Activated CD4-positive, alpha-beta T cell treated with anti-CD3 and anti-CD28 coated beads for 36 hours (primary cell): ENCODE results near the gene AFF2. TPM values are rescaled to one million over a fixed set of nuclear protein-coding genes. Genes with fewer than 3 reads are reported as not detected.
"Not testable (repeated sequence)": the region's sequence is repeated elsewhere in the genome, so short reads cannot be mapped to it uniquely, and the experiment has no call there.

ENCODE experiments used
- ATAC-seq: fragments of 200-7000 bp; cut with Tn5 transposase; one replicate; pipeline ENCODE4 v1.10.0; 2021; ENCODE audit warnings: mild to moderate bottlenecking, moderate library complexity
- CTCF ChIA-PET: fragments of 350-600 bp; sonication (Branson Sonifier 250); formaldehyde crosslinking; loops from one replicate; lab custom pipeline; 2021; ENCODE audit warnings: antibody characterized with exemption; lab: Charles Lee
- POLR2A ChIA-PET: fragments of 350-600 bp; sonication (Branson Sonifier 250); formaldehyde crosslinking; loops from one replicate; lab custom pipeline; 2021; ENCODE audit warnings: antibody characterized with exemption, inconsistent platforms; lab: Charles Lee
- DNase-seq: peaks from one replicate; pipeline ENCODE4 v3.0.0-alpha.2; 2020
- H3K27ac Mint-ChIP-seq: one replicate; pipeline ENCODE4 v1.8.0; 2021; ENCODE audit warnings: mixed read lengths
- H3K27me3 Mint-ChIP-seq: one replicate; pipeline ENCODE4 v1.8.0; 2021; ENCODE audit warnings: mixed read lengths
- H3K36me3 Mint-ChIP-seq: one replicate; pipeline ENCODE4 v1.8.0; 2021; ENCODE audit warnings: low read depth, mixed read lengths
- H3K4me1 Mint-ChIP-seq: one replicate; pipeline ENCODE4 v1.8.0; 2021; ENCODE audit warnings: mixed read lengths
- H3K4me3 Mint-ChIP-seq: one replicate; pipeline ENCODE4 v1.8.0; 2021; ENCODE audit warnings: mild to moderate bottlenecking, moderate library complexity, mixed read lengths
- H3K9me3 Mint-ChIP-seq: one replicate; pipeline ENCODE4 v1.8.0; 2021; ENCODE audit warnings: low read depth, mixed read lengths
- intact Hi-C, 2 experiments: fragments of 100-400 bp; cut with DNase I in 1 of 2; cut with micrococcal nuclease in 1 of 2; formaldehyde crosslinking; loops; one replicate each; pipeline versions ENCODE4 v1.14.2 to v1.15.1; 2022 to 2024; cut with DNase I, micrococcal nuclease
- total RNA-seq, 2 experiments: library from RNA; stranded (reverse); gene quantifications; one replicate each; pipeline ENCODE4 v1.2.3, GENCODE V29; 2021

AFF2 gene
- total RNA-seq, 2 experiments from 2014 or later: 1.3 to 2.2 TPM

GRCh38 chrX:148647651-148648050 lies 147.2 kb downstream of the AFF2 start:
- H3K4me1 Mint-ChIP-seq: peaks cover 2% of the 10 kb centered on the region
- intact Hi-C loops: no loop called here
- CTCF ChIA-PET: interaction anchor here (0.6 kb wide), 1 partner anchor 55 kb away, joined by 3 read pairs; no protein-coding TSS in a partner anchor
- H3K36me3 Mint-ChIP-seq: no peaks in the 10 kb centered on the region
- DNase-seq (no peak), ATAC-seq (no peak)
- no peaks in the 10 kb centered on the region for H3K9me3 Mint-ChIP-seq
- H3K4me3 Mint-ChIP-seq: no peak overlapping the region
- H3K27ac Mint-ChIP-seq: no peak overlapping the region
- H3K27me3 Mint-ChIP-seq: no peaks in the 10 kb centered on the region
- POLR2A ChIA-PET: no interaction called here

- Mint-ChIP-seq H3K4me3 (no peak overlapping the region), H3K27ac (no peak overlapping the region), H3K27me3 (no peaks in the 10 kb centered on the region), H3K36me3 (no peaks in the 10 kb centered on the region), H3K9me3 (no peaks in the 10 kb centered on the region), H3K4me1 (peaks cover 2% of the 10 kb centered on the region)
- DNase-seq (no peak), ATAC-seq (no peak)
- intact Hi-C loops: no loop called here
- CTCF ChIA-PET: interaction anchor here (0.5 to 1.2 kb wide), 2 partner anchors 10 to 1327 kb away, joined by 3 to 4 read pairs; no protein-coding TSS in a partner anchor
- POLR2A ChIA-PET: no interaction called here
Measured at GRCh38 chrX:148649145-148649795, 148.9 kb downstream of the AFF2 start.

- H3K27ac Mint-ChIP-seq: no peak overlapping the region
- CTCF ChIA-PET: interaction anchor here (0.6 kb wide), 1 partner anchor 63 kb away, joined by 5 read pairs; no protein-coding TSS in a partner anchor
- H3K27me3 Mint-ChIP-seq: no peaks in the 10 kb centered on the region
- POLR2A ChIA-PET: no interaction called here
- no peak overlapping the region for H3K4me3 Mint-ChIP-seq
- no peaks in the 10 kb centered on the region for H3K9me3 Mint-ChIP-seq
- ATAC-seq (peak; percentile 39), DNase-seq (no peak)
- H3K36me3 Mint-ChIP-seq: peaks cover 2% of the 10 kb centered on the region
- intact Hi-C loops: no loop called here
- H3K4me1 Mint-ChIP-seq: peaks cover 8% of the 10 kb centered on the region
Measured at GRCh38 chrX:148658115-148658730, 157.8 kb downstream of the AFF2 start.

GRCh38 chrX:148659481-148659880 lies 159.1 kb downstream of the AFF2 start:
- POLR2A ChIA-PET: no interaction called here
- no peak for DNase-seq
- ATAC-seq: no peak
- H3K27ac Mint-ChIP-seq: no peak overlapping the region
- H3K4me1 Mint-ChIP-seq: peaks cover 10% of the 10 kb centered on the region
- H3K36me3 Mint-ChIP-seq: peaks cover 2% of the 10 kb centered on the region
- no peaks in the 10 kb centered on the region for H3K9me3 Mint-ChIP-seq
- CTCF ChIA-PET: interaction anchor here (1.1 kb wide), 1 partner anchor 10 kb away, joined by 4 read pairs; no protein-coding TSS in a partner anchor
- no peak overlapping the region for H3K4me3 Mint-ChIP-seq
- intact Hi-C loops: no loop called here
- no peaks in the 10 kb centered on the region for H3K27me3 Mint-ChIP-seq

GRCh38 chrX:148661035-148661434 lies 160.6 kb downstream of the AFF2 start:
- H3K27me3 Mint-ChIP-seq: no peaks in the 10 kb centered on the region

GRCh38 chrX:148662014-148662413 lies 161.6 kb downstream of the AFF2 start:
- H3K9me3 Mint-ChIP-seq: no peaks in the 10 kb centered on the region
- CTCF ChIA-PET: interaction anchor here (0.5 kb wide), 1 partner anchor 9 kb away, joined by 3 read pairs; no protein-coding TSS in a partner anchor
- H3K4me1 Mint-ChIP-seq: peaks cover 10% of the 10 kb centered on the region

More at GRCh38 chrX:148661035-148661434, 160.6 kb downstream of the AFF2 start:
- intact Hi-C loops: no loop called here
- Mint-ChIP-seq H3K4me3 (no peak overlapping the region), H3K9me3 (no peaks in the 10 kb centered on the region), H3K4me1 (peaks cover 10% of the 10 kb centered on the region), H3K36me3 (peaks cover 4% of the 10 kb centered on the region), H3K27ac (no peak overlapping the region)
- CTCF ChIA-PET: interaction anchor here (0.7 kb wide), 1 partner anchor 849 kb away, joined by 3 read pairs; no protein-coding TSS in a partner anchor
- DNase-seq (no peak), ATAC-seq (no peak)
- POLR2A ChIA-PET: no interaction called here

GRCh38 chrX:148664171-148664570 lies 163.8 kb downstream of the AFF2 start:
- ChIA-PET POLR2A (no interaction called here), CTCF (interaction anchor here (0.6 kb wide), 1 partner anchor 657 kb away, joined by 4 read pairs; no protein-coding TSS in a partner anchor)
- DNase-seq (no peak), ATAC-seq (no peak)
- Mint-ChIP-seq H3K27ac (no peak overlapping the region), H3K4me1 (peaks cover 2% of the 10 kb centered on the region), H3K36me3 (peaks cover 9% of the 10 kb centered on the region), H3K4me3 (no peak overlapping the region), H3K9me3 (peaks cover 7% of the 10 kb centered on the region), H3K27me3 (no peaks in the 10 kb centered on the region)
- intact Hi-C loops: no loop called here

More at GRCh38 chrX:148662014-148662413, 161.6 kb downstream of the AFF2 start:
- Mint-ChIP-seq H3K27me3 (no peaks in the 10 kb centered on the region), H3K36me3 (peaks cover 4% of the 10 kb centered on the region), H3K4me3 (no peak overlapping the region), H3K27ac (no peak overlapping the region)
- no peak for DNase-seq
- no peak for ATAC-seq
- POLR2A ChIA-PET: no interaction called here
- intact Hi-C loops: no loop called here

- Mint-ChIP-seq H3K4me1 (peaks cover 2% of the 10 kb centered on the region), H3K27me3 (no peaks in the 10 kb centered on the region), H3K27ac (no peak overlapping the region), H3K4me3 (no peak overlapping the region), H3K9me3 (peaks cover 13% of the 10 kb centered on the region), H3K36me3 (peaks cover 11% of the 10 kb centered on the region)
- ChIA-PET CTCF (interaction anchor here (0.7 kb wide), 1 partner anchor 36 kb away, joined by 5 read pairs; no protein-coding TSS in a partner anchor), POLR2A (no interaction called here)
- DNase-seq (no peak), ATAC-seq (no peak)
- intact Hi-C loops: no loop called here
Measured at GRCh38 chrX:148664995-148665394, 164.6 kb downstream of the AFF2 start.

- intact Hi-C loops, CTCF ChIA-PET, H3K27me3 Mint-ChIP-seq, H3K27ac Mint-ChIP-seq, ATAC-seq, H3K4me1 Mint-ChIP-seq, POLR2A ChIA-PET, H3K4me3 Mint-ChIP-seq, DNase-seq: not testable (repeated sequence)
- Mint-ChIP-seq H3K36me3 (peaks cover 10% of the 10 kb centered on the region), H3K9me3 (peaks cover 18% of the 10 kb centered on the region)
Measured at GRCh38 chrX:148669175-148669574, 168.8 kb downstream of the AFF2 start.

- Mint-ChIP-seq H3K4me1 (no peaks in the 10 kb centered on the region), H3K4me3 (no peak overlapping the region), H3K27me3 (no peaks in the 10 kb centered on the region), H3K27ac (no peak overlapping the region), H3K36me3 (peaks cover 9% of the 10 kb centered on the region), H3K9me3 (peaks cover 18% of the 10 kb centered on the region)
- ChIA-PET CTCF (no interaction called here), POLR2A (no interaction called here)
- intact Hi-C loops: no loop called here
- ATAC-seq: no peak
- no peak for DNase-seq
Measured at GRCh38 chrX:148670277-148670676, 169.9 kb downstream of the AFF2 start.

GRCh38 chrX:148672517-148672916 lies 172.1 kb downstream of the AFF2 start:
- ChIA-PET POLR2A (no interaction called here), CTCF (no interaction called here)
- no peak overlapping the region for H3K4me3 Mint-ChIP-seq
- DNase-seq (no peak), ATAC-seq (no peak)
- H3K9me3 Mint-ChIP-seq: peaks cover 16% of the 10 kb centered on the region
- H3K36me3 Mint-ChIP-seq: peaks cover 3% of the 10 kb centered on the region
- no peaks in the 10 kb centered on the region for H3K27me3 Mint-ChIP-seq
- H3K27ac Mint-ChIP-seq: no peak overlapping the region
- no peaks in the 10 kb centered on the region for H3K4me1 Mint-ChIP-seq
- intact Hi-C loops: no loop called here

- Mint-ChIP-seq H3K27me3 (no peaks in the 10 kb centered on the region), H3K27ac (no peak overlapping the region), H3K4me3 (no peak overlapping the region), H3K36me3 (no peaks in the 10 kb centered on the region), H3K4me1 (no peaks in the 10 kb centered on the region), H3K9me3 (no peaks in the 10 kb centered on the region)
- no peak for ATAC-seq
- ChIA-PET POLR2A (no interaction called here), CTCF (no interaction called here)
- DNase-seq: no peak
- intact Hi-C loops: no loop called here
Measured at GRCh38 chrX:148681605-148682004, 181.2 kb downstream of the AFF2 start.
